Measurements from ENCODE around the gene CCDC197. TPM values are rescaled to one million over a fixed set of nuclear protein-coding genes. Genes with fewer than 3 reads are reported as not detected.

The CCDC197 gene
- total RNA-seq, 2 donors from 2014 or later: 0.37 TPM; not detected in 1

DNA sequence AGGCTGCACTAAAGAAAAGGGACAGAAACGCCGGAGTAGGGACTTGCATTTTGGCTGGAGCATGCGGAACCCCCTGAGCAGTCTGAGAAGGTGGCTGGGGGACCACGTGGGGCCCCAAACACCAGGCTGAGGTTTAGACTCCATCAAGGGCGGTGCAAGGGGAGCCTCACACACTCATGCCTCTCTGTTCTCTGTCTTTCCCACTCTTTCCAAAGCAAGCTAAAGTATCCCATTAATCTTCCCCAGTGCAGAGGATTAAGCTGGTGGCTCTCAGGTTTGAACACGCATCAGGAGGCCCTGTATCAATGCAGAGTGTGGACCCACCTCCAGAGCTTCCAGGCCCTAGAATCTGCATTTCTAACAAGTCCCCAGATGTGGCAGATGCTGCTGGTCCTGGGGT lies 13.5 kb downstream of the CCDC197 start:
- no peak overlapping the region for H3K27ac Mint-ChIP-seq
- no peak for ATAC-seq (replicated peaks)

DNA sequence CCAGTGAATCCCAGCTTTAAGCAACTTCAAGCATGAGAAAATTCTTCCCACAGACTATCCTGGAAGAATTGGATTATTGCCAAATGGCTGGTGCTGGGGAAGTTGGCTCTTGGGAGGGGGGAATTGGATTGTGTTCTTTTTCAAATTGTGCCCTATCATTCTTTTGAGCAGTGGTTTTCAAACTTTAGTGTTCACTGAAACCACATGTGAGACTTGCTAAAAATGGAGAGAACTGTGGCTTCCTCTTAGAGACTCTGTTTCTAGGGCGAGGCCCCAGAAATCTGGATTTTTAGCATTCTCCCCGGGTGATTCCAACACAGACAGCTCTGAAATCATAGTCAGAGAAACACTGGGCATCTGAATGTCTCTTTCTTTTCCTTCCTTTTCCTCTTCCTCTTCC lies 14.7 kb downstream of the CCDC197 start:
- H3K9me3 Mint-ChIP-seq: no peaks in the 10 kb centered on the region
- peak; percentile 15 for ATAC-seq (replicated peaks)
- H3K27me3 Mint-ChIP-seq: no peaks in the 10 kb centered on the region
- H3K27ac Mint-ChIP-seq: peak overlapping the region; percentile 26
- peaks cover 34% of the 10 kb centered on the region for H3K4me1 Mint-ChIP-seq
- H3K4me3 Mint-ChIP-seq: peak overlapping the region; percentile 60
- H3K36me3 Mint-ChIP-seq (ENCODE audit: low read depth): no peaks in the 10 kb centered on the region

More for the DNA sequence above, 13.5 kb downstream of the CCDC197 start:
- no peaks in the 10 kb centered on the region for H3K36me3 Mint-ChIP-seq (ENCODE audit: low read depth)
- no peaks in the 10 kb centered on the region for H3K9me3 Mint-ChIP-seq
- H3K4me1 Mint-ChIP-seq: peaks cover 34% of the 10 kb centered on the region
- H3K4me3 Mint-ChIP-seq: no peak overlapping the region
- no peaks in the 10 kb centered on the region for H3K27me3 Mint-ChIP-seq

DNA sequence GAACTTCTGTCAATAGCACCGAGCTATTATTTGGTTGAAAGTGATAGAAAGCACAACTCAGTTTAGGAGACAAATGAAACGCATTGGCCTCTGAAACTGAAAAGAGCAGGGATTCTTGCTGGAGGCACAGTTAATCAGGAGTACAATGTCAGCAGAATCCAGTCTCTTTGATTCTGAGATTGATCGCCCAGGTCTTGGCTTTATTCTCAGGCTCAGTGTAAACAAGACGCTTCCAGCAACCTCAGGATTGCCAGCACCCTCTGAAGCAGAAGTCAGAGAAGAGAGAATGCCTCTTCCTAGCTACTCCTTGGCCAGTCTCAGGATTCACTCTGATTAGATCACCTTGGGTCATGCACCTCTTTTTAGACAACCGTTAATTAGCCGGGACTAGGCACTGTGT lies 17.3 kb downstream of the CCDC197 start:
- Mint-ChIP-seq H3K4me3 (no peak overlapping the region), H3K27ac (no peak overlapping the region), H3K27me3 (no peaks in the 10 kb centered on the region), H3K9me3 (no peaks in the 10 kb centered on the region), H3K36me3 (ENCODE audit: low read depth) (no peaks in the 10 kb centered on the region), H3K4me1 (peaks cover 18% of the 10 kb centered on the region)
- ATAC-seq (replicated peaks): no peak

DNA sequence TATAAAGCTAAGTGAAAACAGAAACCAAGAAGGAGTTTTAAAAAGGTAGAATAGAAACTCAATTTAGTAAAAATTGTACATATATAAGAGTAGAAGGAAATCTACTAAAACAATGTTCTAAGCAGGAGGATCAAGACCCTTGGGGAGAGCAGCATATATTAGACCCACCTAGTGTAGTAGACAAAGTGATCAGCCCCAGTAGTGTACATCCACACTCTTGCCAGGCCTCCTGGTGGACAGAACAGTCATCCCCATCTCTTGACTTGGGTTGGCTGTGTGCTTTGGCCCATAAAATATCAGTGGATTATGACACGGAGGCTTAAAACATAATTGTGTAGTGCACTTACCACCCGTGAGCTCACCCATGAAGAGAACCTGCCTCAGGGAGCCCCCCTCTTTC lies 18.1 kb downstream of the CCDC197 start:
- Mint-ChIP-seq H3K4me3 (no peak overlapping the region), H3K36me3 (ENCODE audit: low read depth) (no peaks in the 10 kb centered on the region), H3K27me3 (no peaks in the 10 kb centered on the region), H3K4me1 (peaks cover 10% of the 10 kb centered on the region), H3K9me3 (no peaks in the 10 kb centered on the region), H3K27ac (no peak overlapping the region)
- ATAC-seq (replicated peaks): no peak

DNA sequence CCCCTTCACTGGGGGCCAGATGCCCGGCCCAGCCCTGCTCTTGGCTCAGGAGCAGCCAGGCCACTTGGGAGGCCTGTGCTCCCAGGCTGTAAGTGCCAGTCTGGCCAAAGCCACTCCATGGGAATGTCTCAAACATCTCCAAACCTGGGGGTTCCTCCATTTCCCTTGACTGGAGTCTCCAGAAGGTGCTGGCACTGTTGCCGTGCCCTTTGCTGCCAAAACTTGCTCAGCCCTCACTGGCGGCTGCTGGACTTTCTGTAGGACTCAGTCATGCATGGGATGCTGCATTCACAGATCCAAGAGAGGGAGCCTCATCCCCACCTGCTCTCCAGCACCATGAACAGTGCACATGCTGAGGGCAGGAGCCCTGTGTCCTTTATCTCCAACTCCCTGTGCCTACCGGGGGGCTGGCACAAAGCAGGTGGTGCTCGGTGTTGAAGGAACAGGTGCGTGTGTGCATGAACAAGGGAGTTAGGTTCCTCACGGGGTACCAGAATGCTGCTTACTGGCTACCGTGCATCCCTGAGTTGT lies 19.4 kb downstream of the CCDC197 start:
- no peak for ATAC-seq (replicated peaks)
- Mint-ChIP-seq H3K9me3 (no peaks in the 10 kb centered on the region), H3K36me3 (ENCODE audit: low read depth) (no peaks in the 10 kb centered on the region), H3K27ac (no peak overlapping the region), H3K4me3 (no peak overlapping the region), H3K27me3 (no peaks in the 10 kb centered on the region), H3K4me1 (peaks cover 13% of the 10 kb centered on the region)

DNA sequence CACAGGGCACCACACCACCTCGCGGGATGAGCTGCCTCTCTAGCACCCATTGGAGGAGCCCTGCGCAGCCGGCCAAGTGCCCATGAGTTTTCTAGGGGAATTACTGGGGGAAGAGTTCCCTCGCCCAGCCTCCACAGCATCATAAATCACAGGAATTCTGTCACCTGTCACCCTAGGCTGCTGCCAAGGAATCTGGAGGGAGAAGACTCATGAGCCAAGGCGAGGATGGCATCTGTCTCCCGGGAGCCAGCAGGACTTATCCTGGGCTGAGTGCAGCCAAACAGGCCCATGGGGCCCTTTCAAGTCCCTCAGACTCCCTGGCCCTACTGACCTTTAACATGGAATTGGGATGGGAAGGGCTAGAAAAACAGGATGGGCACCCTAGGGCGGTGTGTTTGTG lies 21.2 kb downstream of the CCDC197 start:
- Mint-ChIP-seq H3K27me3 (no peaks in the 10 kb centered on the region), H3K4me3 (no peak overlapping the region), H3K4me1 (peaks cover 23% of the 10 kb centered on the region), H3K27ac (no peak overlapping the region), H3K36me3 (ENCODE audit: low read depth) (no peaks in the 10 kb centered on the region), H3K9me3 (no peaks in the 10 kb centered on the region)
- no peak for ATAC-seq (replicated peaks)

DNA sequence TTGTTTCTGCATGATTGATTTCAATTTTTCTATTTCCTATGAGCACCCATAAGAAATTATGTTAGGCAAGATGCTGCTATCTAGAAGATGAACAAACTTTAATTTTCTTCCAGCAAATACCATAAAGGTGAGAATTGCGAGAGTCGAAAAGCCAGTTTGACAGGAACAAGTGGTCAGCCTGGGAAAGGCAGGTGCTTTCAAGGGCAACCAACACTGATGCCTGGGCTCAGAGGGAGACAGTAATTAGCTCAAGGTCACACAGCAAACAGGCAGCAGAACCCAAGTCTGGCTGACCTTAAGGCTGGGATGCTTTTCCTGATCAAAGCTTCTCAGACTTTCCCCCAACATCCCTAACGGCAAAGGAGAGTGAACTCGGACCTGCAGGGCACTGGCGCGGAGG lies 22.2 kb downstream of the CCDC197 start:
- Mint-ChIP-seq H3K4me1 (peaks cover 23% of the 10 kb centered on the region), H3K27ac (no peak overlapping the region), H3K36me3 (ENCODE audit: low read depth) (no peaks in the 10 kb centered on the region), H3K27me3 (no peaks in the 10 kb centered on the region), H3K4me3 (no peak overlapping the region), H3K9me3 (no peaks in the 10 kb centered on the region)
- no peak for ATAC-seq (replicated peaks)

DNA sequence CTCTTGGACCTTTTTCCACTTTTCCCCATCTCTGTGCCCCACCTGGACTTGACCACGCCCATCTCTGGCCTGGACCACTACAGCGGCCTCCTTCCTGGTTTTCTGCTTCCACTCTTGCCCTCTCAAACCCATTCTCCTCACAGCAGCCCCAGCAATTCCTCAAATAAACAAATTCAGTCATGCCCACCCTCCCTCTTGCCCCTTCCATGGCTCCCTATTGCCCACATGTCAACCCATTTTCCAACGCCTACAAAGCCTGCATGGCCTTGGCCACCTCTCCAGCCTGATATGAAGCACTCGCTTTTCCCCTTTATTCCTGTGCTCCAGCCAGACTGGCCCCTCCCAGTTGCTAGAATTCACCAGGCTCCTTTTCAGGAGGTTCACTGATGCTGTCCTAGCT lies 23.2 kb downstream of the CCDC197 start:
- ATAC-seq (replicated peaks): no peak
- Mint-ChIP-seq H3K9me3 (no peaks in the 10 kb centered on the region), H3K4me1 (peaks cover 23% of the 10 kb centered on the region), H3K27ac (no peak overlapping the region), H3K4me3 (no peak overlapping the region), H3K36me3 (ENCODE audit: low read depth) (no peaks in the 10 kb centered on the region), H3K27me3 (no peaks in the 10 kb centered on the region)

DNA sequence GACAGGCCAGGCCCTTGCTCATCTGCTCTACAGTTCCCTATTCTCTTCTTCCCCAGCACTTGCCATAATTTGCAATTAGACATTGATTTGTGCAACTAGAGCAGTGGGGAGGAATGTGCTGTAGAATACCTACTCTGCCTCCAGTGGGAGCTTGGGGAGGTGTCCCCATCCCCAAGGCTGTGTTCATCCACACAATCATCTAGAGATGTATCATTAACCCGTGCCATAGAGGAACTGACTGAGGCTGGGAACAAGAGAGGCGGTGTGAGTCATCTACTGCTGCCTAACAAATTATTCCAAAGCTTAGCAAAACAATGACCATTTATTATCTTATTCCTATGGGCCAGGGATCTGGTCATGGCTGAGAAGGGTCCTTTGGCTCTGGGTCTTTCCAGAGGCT lies 23.9 kb downstream of the CCDC197 start:
- peak; percentile 59 for ATAC-seq (replicated peaks)
- no peaks in the 10 kb centered on the region for H3K36me3 Mint-ChIP-seq (ENCODE audit: low read depth)
- H3K27ac Mint-ChIP-seq: peak overlapping the region; percentile 79
- H3K4me3 Mint-ChIP-seq: peak overlapping the region; percentile 66
- no peaks in the 10 kb centered on the region for H3K27me3 Mint-ChIP-seq
- peaks cover 25% of the 10 kb centered on the region for H3K4me1 Mint-ChIP-seq
- no peaks in the 10 kb centered on the region for H3K9me3 Mint-ChIP-seq

DNA sequence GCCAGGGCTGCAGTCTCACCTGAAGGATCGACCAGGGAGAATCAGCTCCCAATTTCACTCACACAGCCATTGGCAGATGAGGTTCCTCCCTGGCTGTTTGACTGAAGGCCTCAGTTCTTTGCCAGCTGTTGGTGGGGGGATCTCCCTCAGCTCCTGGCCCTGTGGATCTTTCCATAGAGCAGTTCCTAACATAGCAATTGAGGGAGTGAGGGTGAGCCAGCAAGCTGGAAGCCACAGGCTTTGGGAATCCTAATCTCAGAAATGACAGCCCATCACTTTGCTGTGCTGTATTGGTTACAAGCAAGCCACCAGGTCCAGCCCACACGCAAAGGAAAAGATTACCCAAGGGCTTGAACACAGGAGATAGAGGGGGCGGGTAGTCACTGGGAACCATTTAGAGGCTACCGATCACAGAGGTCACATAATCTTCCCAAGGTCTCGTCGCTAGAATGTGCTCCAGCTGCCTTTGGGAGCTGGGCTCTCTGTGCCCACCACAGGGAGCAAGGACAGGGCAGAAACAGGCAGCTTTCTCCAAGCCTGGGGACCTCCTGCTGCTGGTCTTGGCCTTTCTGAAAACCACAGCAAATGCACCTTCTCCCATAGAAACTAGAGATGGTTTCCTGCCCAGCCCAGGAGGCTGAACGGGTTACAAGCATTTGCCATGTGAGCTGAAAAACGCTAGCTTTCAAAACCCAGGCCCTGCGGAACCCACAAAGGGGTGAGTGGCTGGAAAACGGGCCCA lies 24.5 kb downstream of the CCDC197 start:
- Mint-ChIP-seq H3K9me3 (no peaks in the 10 kb centered on the region), H3K36me3 (ENCODE audit: low read depth) (no peaks in the 10 kb centered on the region), H3K27ac (peak overlapping the region; percentile 79), H3K4me3 (peak overlapping the region; percentile 66), H3K4me1 (peaks cover 27% of the 10 kb centered on the region), H3K27me3 (no peaks in the 10 kb centered on the region)
- peak; percentile 75 for ATAC-seq (replicated peaks)

DNA sequence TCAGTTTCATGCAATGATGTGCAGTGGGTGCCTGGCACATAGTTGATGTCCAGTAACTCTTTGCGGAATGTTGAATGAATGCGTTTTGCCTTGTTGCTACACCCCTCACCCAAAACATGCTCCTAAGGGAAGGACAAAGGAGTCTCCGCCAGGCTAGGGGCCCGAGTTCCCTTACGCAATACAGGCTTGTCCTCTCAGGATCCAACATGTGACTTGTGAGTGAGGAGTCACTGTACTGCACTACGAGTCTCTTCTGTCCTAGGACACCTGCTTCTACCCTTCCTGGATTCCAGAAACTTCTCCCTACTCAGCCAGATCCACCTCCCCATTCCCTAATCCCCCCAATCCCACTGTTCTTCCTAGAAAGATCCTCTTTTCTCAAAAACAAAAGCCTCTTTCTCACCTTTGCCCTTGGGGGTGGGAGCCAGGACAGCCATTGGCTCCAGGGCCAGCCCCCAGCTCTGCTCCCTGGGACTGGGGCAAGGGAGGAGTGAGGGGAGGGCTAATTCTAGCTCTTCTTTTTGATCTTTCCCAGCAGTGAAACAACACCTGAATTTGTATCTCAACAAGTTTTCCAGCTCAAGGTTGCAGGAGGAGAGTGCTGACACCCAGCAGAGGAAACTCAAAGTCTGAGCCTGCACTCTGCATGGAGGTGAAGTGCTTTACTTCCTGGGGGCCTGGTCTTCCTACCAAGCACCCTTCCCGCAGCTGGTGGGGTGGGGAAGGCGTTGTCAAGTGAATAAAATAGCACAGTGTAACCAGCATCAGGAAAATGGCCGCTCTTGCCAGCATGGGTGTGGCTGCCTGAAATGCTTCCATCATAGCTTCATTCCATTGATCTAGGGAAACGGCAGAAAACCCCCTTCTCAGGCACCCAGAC lies 25.7 kb downstream of the CCDC197 start:
- Mint-ChIP-seq H3K36me3 (ENCODE audit: low read depth) (no peaks in the 10 kb centered on the region), H3K4me3 (peak overlapping the region; percentile 66), H3K4me1 (peaks cover 27% of the 10 kb centered on the region), H3K9me3 (no peaks in the 10 kb centered on the region), H3K27me3 (no peaks in the 10 kb centered on the region), H3K27ac (peak overlapping the region; percentile 79)
- ATAC-seq (replicated peaks): no peak

DNA sequence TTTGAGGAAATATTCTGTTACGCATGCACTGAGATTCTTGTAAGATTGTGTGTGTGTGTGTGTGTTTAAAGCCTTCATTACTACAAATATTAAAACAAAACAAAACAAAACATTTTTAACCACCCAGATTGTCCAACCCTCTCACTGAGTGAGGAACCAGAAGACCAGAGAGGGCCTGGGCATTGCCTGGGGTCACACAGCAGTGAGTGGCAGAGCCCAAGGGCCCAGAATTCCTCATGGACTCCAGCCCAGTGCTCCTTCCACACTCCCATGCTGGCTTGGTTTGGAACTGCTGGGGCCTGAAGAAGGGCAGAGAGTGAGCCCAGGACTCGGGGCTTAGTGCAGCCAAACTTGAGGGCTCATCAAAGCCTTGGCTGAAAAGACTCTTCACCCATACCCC lies 27.4 kb downstream of the CCDC197 start:
- no peaks in the 10 kb centered on the region for H3K9me3 Mint-ChIP-seq
- ATAC-seq (replicated peaks): no peak

DNA sequence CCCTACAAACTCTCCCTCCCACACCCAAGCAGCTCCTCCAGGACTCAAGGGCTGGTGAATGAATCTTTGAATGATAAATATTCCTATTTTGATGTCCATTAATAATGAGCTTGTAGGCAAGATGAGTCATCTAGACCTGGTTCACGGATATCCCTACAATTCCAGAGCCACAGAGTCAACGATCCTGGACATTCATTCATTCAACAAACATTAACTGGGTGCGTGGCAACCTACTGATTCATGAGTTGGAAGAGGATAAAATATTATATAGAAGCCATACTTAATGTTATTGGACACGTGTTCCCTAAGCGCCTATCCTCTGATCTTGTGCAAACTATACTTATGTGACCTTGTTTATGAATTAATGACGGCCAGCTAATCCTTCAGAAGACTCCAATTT lies 28.6 kb downstream of the CCDC197 start:
- H3K9me3 Mint-ChIP-seq: no peaks in the 10 kb centered on the region
- peak overlapping the region; percentile 4 for H3K27ac Mint-ChIP-seq
- no peaks in the 10 kb centered on the region for H3K27me3 Mint-ChIP-seq
- peak overlapping the region; percentile 69 for H3K4me3 Mint-ChIP-seq
- H3K36me3 Mint-ChIP-seq (ENCODE audit: low read depth): no peaks in the 10 kb centered on the region
- ATAC-seq (replicated peaks): no peak
- H3K4me1 Mint-ChIP-seq: peaks cover 34% of the 10 kb centered on the region

More for the DNA sequence above, 27.4 kb downstream of the CCDC197 start:
- H3K4me3 Mint-ChIP-seq: no peak overlapping the region
- no peaks in the 10 kb centered on the region for H3K36me3 Mint-ChIP-seq (ENCODE audit: low read depth)
- H3K4me1 Mint-ChIP-seq: peaks cover 38% of the 10 kb centered on the region
- no peak overlapping the region for H3K27ac Mint-ChIP-seq
- H3K27me3 Mint-ChIP-seq: no peaks in the 10 kb centered on the region

DNA sequence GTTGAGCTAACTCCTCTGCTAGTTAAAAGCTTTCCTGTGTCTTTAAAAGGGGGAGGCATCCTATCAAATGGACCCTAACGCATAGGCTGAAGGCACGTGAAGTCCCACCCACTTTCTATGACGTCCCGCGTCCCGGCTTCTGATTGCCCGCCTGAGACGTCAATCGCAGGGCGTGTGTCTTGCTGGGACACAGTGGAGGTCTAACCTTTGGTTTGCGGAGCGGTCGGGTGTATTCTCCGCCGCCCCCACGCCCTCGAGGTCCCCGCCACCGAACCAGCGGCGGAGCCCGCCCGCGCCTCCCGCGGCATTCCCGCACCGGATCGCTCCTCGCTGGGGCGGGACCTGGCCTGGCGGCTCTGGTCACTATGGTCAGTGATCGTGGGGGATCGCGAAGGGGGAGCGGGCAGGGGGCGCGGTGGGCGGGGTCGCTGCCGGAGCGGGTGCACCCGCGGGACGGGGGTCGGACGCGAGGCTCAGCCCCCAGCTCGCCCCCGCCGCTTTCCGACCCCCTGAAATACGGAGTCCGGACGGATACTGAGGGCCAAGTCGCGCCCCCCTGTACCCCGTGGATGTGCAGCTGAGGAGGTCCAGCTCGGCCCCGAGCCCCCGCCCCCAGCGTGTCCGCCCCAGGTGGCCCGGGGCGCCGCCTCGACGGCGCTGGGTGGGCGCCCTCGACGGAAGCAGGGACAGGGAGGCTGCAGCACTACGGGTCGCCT lies 29.2 kb downstream of the CCDC197 start, which contains the start of gene OTUB2:
TSS of gene OTUB2 (plus strand) at position 168 of the 716 bp plus-strand sequence. CDS start at position 366, 198 bp downstream.
- H3K36me3 Mint-ChIP-seq (ENCODE audit: low read depth): no peaks in the 10 kb centered on the region
- peaks cover 29% of the 10 kb centered on the region for H3K4me1 Mint-ChIP-seq
- H3K27ac Mint-ChIP-seq: peak within 1 kb of the TSS; percentile 4
- H3K9me3 Mint-ChIP-seq: no peaks in the 10 kb centered on the region
- peak; percentile 89 for ATAC-seq (replicated peaks)
- H3K27me3 Mint-ChIP-seq: no peaks in the 10 kb centered on the region
- H3K4me3 Mint-ChIP-seq: peak within 1 kb of the TSS; percentile 69

Measured in activated T-helper 17 cell treated with anti-CD3 and anti-CD28 coated beads, Interleukin-2, amount 50 U/mL, for 72 hours (primary cell).